ENCODE results near the gene MS4A18.

GRCh38 chr11:60699284-60699691 lies 25.2 kb upstream of the MS4A18 start, which contains the start of gene MS4A8:
- TF ChIP-seq CTCF (conservative IDR thresholded peaks at IDR 0.05) = no peak
- TF ChIP-seq EZH2 (IDR thresholded peaks at IDR 0.05; ENCODE audit: low read depth) = no peak
